HG03442 (cell line): ENCODE measurements around the gene PRPH2.
"Not testable (repeated sequence)": the region's sequence is repeated elsewhere in the genome, so short reads cannot be mapped to it uniquely, and the experiment has no call there.

ENCODE experiments used
- ATAC-seq: cut with Tn5 transposase; IDR thresholded peaks from one replicate; pipeline ENCODE4 v1.9.1; 2021; ENCODE audit warnings: mild to moderate bottlenecking, moderate library complexity; ENCODE audit not compliant: unreplicated experiment

PRPH2 gene

DNA sequence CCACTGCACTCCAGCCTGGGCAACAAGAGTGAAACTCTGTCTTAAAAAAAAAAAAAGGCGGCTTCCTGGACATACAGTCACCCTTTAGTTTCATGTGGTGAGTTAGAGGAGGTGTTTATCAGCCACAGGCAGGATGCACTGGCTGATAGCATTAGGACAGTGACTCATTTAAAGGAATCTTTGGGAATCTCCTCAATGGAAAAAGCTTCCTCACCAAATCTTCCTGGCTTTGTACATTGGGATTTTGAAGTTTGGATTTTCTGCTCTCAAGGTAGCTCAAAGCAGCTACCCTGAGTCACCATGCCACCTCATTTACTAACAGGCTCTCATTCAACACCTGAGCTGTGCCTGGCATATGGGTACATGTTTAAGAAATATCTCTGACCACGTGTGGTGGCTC, 20.2 kb downstream of the PRPH2 start:
- no peak for ATAC-seq

DNA sequence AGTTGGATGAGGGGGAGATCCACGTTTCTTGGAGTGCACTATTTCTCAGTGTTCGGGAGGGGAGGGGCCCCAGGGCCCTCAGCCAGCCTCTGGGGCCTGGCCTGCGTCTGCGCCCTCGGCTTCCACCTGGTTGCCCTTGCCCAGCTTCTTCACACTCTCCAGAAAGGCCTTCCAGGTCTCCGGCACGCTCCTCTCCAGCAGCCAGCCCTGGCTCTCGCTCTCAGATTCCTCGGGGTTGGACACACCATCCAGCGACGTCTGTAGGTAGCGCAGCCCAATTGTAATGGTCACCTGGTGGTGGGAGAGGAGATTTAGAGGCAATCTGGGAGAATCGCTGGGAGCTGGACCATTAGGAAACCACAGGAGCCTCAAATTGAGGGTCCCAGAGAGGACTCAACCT, 24.2 kb downstream of the PRPH2 start:
- no peak for ATAC-seq

GRCh38 chr6:42697268-42697655, 25.1 kb downstream of the PRPH2 start:
- ATAC-seq, result no peak

DNA sequence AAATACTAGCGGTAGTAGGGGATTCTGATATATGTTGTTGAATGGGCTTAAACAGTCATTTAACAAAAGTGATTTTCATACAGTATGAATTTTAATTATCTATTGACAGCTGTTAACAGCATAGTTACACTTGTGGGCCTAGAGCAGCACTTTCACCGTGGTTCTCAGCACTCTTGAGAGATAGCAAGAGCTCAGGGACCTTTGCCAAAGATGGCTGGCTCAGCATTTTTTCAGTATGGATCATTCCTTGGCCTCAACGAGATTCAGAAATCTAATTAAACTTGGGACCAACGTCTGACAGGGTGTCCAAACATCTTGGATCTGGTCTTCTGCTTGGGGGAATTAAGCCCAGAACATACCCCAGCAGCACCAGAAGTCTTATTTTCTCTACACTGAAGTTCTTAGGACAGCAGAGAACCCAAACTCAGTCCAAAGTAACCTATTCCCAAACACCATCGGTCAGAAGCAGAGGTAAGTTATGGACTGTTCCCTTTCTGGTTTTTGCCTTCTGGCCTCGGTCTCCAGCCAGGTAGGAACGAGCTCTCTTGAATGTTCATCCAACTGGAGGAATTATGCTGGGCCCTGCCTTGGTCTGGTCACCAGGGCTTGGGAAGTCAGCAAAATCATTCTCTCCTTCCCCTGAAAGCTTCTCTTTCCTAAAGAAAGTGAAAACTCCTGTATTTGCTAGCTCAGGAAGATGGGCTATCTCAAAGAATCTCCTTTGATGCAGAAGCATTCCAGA, 25.7 kb downstream of the PRPH2 start:
- no peak for ATAC-seq

- no peak for ATAC-seq
Observed at GRCh38 chr6:42694586-42694985, 27.8 kb downstream of the PRPH2 start.

- ATAC-seq, result no peak
Observed at GRCh38 chr6:42693725-42694323, 28.6 kb downstream of the PRPH2 start.

DNA sequence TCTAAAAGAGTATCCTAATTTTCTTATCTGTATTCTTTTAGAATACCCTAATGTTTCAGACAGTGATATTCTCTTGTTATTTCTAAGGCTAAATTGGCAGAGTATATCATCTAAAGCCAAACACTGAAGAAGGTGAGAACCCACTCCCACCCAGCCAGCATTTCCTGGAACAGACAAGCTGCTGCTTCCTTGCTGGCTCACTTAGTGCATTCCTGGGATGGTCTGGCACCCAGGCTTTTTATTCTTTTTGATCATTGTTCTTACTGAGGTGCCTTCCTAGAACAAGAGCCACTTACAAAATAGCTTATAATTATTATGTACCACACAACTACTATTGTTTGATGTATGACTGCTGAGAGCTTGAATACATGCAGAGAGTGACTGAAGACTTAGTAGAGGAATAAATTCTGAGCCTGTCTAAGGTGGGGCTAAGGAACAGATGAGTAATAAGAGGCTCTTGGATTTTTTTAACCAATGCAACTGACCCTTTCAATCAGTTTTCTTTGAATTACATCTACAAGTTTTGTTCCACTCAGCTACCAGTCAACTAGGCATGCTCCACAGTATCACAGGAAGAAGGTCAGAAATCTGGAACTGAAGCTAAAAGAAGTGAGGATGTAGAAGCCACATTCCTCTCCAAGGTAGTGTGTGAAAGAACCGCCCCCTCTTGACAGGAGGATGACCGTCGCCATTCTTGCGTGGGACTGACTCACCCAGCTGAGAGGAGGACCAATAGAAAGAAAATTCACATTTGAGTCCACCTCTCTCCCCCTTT, 30.1 kb downstream of the PRPH2 start:
- ATAC-seq, result no peak

- no peak for ATAC-seq
Observed at GRCh38 chr6:42690872-42691271, 31.5 kb downstream of the PRPH2 start.

DNA sequence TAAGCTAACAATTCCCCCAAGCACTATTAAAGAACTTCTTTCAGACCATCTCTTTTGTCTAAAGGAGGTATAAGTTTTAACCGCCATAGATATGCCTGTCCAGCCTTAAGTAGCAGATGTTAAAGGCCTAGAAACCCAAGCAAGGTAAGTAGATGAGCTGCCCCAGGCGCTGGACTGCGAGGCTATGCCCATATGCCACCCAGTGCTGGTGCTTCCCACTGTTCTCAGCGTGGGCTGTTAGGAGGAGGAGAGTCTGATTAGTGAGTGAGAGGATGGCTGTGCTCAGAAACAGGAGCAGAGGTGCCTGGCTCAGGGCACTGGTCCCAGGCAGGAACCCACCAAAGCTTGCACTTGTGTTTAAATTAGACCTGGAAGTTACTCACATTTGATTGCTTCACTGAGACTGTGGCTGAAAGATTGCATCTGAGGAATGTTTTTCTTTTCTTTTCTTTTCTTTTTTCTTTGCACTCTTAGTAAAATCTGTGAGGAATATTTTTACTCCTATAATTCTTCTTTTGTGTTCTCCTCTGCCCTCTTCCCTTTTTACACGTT, 32.2 kb downstream of the PRPH2 start:
- no peak for ATAC-seq

DNA sequence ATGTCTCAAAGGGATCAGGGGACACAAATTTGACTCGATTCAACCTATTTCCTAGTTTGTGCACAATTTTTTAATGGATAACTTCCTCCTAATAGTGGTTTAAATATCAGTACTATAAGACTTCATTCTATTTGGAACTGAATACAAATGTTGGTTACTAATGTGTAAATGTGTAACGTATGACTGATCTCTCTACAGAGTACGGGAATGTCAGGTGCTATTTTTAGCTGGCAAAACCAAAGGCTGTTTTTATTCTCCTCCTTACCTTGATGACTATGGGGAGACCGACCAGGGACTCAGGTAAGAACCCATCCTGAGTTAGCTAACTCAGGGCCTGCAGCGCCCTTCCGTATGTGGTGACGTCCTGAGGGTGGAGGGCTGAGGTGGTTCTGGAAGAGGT, 33.0 kb downstream of the PRPH2 start:
- ATAC-seq, result no peak

DNA sequence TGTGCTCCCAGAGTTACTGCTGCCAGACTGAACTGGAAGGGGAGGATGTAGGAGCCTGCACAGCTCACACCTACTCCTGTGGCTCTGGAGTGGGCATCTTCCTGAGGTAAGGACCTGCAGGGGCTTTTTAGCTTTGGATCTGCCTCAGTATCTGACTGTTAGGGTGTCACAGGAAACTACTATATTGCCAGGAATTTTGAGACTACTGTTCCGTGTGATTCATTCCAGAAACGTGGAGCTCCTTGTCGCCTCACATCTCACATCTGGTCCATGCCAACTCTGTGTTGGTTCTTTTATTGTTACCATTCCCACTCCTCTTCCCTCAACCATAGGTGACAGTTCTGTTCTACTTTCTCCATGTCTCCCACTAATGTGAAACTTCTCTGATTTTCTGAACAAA, 34.1 kb downstream of the PRPH2 start:
- ATAC-seq, result no peak

- ATAC-seq, result no peak
Observed at GRCh38 chr6:42679358-42679757, 43.0 kb downstream of the PRPH2 start.

DNA sequence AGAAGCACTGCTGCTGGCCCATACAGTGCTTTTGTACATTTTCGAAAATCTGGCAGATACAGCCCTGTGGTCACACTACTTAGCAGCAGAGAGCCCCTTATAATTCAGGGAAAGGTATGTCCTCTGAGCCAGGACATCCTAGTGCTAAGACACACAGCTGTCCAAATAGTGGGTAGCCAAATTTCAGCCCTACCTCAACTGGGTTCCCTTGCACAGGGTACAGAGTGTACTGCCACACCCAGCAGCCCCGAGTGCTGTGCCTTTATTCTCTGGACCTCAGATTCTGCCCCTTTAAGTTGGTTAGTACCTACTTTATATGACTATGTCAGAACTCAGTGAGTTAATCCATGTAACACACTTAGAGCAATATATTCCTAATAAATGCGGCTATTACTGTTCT, 47.6 kb downstream of the PRPH2 start:
- no peak for ATAC-seq

DNA sequence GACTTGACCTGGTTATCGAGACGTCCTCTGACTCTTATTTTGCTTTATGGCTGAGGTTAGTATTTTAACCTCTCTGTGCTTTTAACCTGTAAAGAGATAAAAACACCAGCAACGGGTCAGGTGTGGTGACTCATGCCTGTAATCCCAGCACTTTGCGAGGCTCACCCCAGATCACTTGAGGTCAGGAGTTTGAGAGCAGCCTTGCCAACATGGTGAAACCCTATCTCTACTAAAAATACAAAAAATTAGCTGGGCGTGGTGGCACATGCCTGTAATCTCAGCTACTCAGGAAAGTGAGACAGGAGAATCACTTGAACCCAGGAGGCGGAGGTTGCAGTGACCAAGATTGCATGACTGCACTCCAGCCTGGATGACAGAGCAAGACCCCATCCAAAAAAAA, 48.0 kb downstream of the PRPH2 start:
- not testable (repeated sequence) for ATAC-seq

DNA sequence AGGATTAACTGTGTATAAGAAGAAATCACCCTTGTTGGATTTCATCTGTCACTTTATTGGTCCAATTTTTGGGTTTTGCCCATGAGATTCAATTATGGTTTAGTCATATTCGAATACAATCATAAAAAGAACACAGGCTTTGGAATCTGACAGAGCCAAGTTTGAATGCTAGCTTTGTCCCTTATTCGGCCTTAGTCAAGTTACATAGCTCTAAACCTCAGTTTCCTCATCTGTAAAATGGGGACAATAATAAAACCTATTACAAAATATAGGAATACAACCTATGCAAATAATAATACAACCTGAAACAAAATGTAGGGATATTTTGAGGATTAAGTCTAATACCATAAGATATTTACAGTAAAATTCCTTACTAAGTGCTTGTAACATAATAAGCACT, 57.7 kb downstream of the PRPH2 start:
- no peak for ATAC-seq

- ATAC-seq, result no peak
Observed at GRCh38 chr6:42661540-42662153, 60.8 kb downstream of the PRPH2 start.

DNA sequence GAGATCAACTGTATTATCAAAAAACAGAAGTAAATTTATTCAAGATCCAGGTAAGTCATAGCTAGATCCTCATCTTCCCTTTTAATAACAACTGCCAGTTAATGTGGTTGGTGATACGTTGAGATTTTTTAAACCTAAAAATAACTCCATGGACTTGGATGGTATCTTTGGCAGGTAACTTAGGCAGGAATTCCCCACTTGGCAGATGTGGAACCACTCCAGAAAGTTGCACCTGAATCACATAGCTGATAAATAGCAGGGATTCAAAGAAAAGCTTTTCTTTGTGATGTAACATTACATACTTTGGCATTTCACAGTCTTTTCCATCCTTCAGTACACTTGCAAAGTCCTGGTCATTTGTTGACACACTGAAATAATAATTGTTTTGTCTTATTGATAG, 62.6 kb downstream of the PRPH2 start:
- ATAC-seq, result no peak

DNA sequence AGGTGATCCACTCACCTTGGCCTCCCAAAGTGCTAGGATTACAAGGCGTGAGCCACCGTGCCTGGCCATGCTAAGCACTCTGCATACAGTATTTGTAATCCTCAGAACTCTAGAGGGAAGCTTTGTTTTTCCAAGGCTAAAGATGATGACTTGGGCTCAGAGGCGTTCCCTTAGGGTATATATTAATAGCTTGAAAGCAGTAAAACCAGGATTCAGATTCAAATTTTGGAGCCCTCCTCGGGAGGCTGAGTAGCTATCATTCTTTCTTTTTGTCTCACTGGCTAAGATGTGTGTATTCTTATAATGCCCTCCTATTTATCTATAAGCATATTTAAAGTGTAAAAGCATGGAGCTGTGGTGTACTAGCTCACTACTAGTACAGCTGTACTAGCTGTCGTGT, 68.5 kb downstream of the PRPH2 start:
- no peak for ATAC-seq

DNA sequence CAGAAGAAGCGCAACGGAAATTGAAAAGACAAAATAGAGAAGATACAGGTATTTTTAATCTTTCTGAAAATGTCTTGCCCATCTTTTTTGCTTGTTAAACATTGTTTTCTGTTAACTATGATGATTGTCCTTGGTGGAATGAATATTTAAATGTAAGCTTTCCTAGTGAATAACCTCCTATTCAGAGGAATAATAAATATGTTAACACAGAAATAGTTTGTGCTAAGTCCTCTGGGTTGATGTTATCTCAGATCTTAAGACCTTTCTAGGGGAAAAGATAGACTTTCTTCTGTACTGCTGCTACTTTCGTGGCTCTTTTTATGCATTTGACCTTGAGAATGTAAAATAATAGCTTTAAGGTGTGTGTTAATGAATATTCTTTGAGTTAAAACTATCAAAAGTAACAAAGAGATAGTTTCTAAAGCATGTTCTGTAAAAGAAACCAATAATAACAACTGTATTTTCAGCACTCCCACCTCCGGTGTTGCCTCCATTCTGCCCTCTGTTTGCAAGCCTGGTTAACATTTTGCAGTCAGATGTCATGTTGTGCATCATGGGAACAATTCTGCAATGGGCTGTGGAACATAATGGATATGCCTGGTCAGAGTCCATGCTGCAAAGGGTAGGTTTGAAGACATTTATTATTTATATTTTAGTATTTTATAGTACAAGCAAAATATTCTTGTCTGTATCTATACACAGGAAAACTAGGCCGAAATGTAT, 70.2 kb downstream of the PRPH2 start:
- ATAC-seq, result no peak
